Activated gamma-delta T cell treated with anti-CD3 and anti-CD28 coated beads, Interleukin-2, amount 50 U/mL, for 16 hours (primary cell): ENCODE data around the gene VAX1.
"Not testable (repeated sequence)": the region's sequence is repeated elsewhere in the genome, so short reads cannot be mapped to it uniquely, and the experiment has no call there.

Experiments
- DNase-seq: peaks from one replicate; pipeline ENCODE4 v3.0.0-alpha.2; 2020; ENCODE audit warnings: low read depth

Gene VAX1

GRCh38 chr10:117137911-117138642 is at the start of gene VAX1:
Gene VAX1 (minus strand): TSS chr10:117138270. CDS start chr10:117138056, 214 bp downstream.
- DNase-seq: no peak

GRCh38 chr10:117186832-117187615 is 49.0 kb upstream of the VAX1 start:
- DNase-seq: no peak

GRCh38 chr10:117185817-117186216 is 47.7 kb upstream of the VAX1 start:
- DNase-seq: not testable (repeated sequence)

GRCh38 chr10:117184821-117185220 is 46.8 kb upstream of the VAX1 start:
- DNase-seq: no peak

- DNase-seq: no peak
Measured at GRCh38 chr10:117184296-117184695, 46.2 kb upstream of the VAX1 start.

- DNase-seq: no peak
Measured at GRCh38 chr10:117178190-117178589, 40.1 kb upstream of the VAX1 start.

GRCh38 chr10:117175901-117176534 is 37.9 kb upstream of the VAX1 start:
- DNase-seq: peak; percentile 60

GRCh38 chr10:117175215-117175900 is 37.3 kb upstream of the VAX1 start:
- no peak for DNase-seq

- DNase-seq: peak; percentile 71
Measured at GRCh38 chr10:117174439-117175214, 36.6 kb upstream of the VAX1 start.

GRCh38 chr10:117170244-117170643 is 32.2 kb upstream of the VAX1 start:
- no peak for DNase-seq

GRCh38 chr10:117169480-117169879 is 31.4 kb upstream of the VAX1 start:
- no peak for DNase-seq

- no peak for DNase-seq
Measured at GRCh38 chr10:117168729-117169128, 30.7 kb upstream of the VAX1 start.

- peak; percentile 31 for DNase-seq
Measured at GRCh38 chr10:117167789-117168674, 30.0 kb upstream of the VAX1 start.

GRCh38 chr10:117167346-117167788 is 29.3 kb upstream of the VAX1 start:
- DNase-seq: no peak

GRCh38 chr10:117166418-117167345 is 28.6 kb upstream of the VAX1 start:
- no peak for DNase-seq

- DNase-seq: no peak
Measured at GRCh38 chr10:117165538-117166417, 27.7 kb upstream of the VAX1 start.

GRCh38 chr10:117164592-117165537 is 26.8 kb upstream of the VAX1 start:
- DNase-seq: no peak
